Parathyroid adenoma (tissue), 2 donors: ENCODE results near the gene RHOV.

ENCODE experiments used
- H2AFZ ChIP-seq: fragments of 300-600 bp; sonication (generic); one replicate; pipeline ENCODE4 v1.7.0; 2017; ENCODE audit warnings: antibody characterized with exemption, mild to moderate bottlenecking
- H3K27ac ChIP-seq: fragments of 300-600 bp; sonication (generic); one replicate; pipeline ENCODE4 v1.7.0; 2017
- H3K27me3 ChIP-seq: fragments of 300-600 bp; sonication (generic); one replicate; pipeline ENCODE4 v1.7.0; 2017; ENCODE audit warnings: low read length; ENCODE audit not compliant: control insufficient read depth, insufficient read depth
- H3K36me3 ChIP-seq: fragments of 300-600 bp; sonication (generic); one replicate; pipeline ENCODE4 v1.7.0; 2017; ENCODE audit warnings: low read length; ENCODE audit not compliant: control insufficient read depth, insufficient read depth
- H3K4me1 ChIP-seq: fragments of 300-600 bp; sonication (generic); one replicate; pipeline ENCODE4 v1.7.0; 2017; ENCODE audit warnings: control low read depth
- H3K4me2 ChIP-seq: fragments of 300-600 bp; sonication (generic); one replicate; pipeline ENCODE4 v1.7.0; 2017; ENCODE audit warnings: low read length
- H3K4me3 ChIP-seq: fragments of 300-600 bp; sonication (generic); one replicate; pipeline ENCODE4 v1.7.0; 2017; ENCODE audit warnings: low read depth, low read length
- H3K79me2 ChIP-seq: fragments of 300-600 bp; sonication (generic); one replicate; pipeline ENCODE4 v1.7.0; 2017; ENCODE audit warnings: control low read depth
- H3K9ac ChIP-seq: fragments of 300-600 bp; sonication (generic); one replicate; pipeline ENCODE4 v1.7.0; 2017; ENCODE audit warnings: mild to moderate bottlenecking
- H3K9me3 ChIP-seq: fragments of 300-600 bp; sonication (generic); one replicate; pipeline ENCODE4 v1.7.0; 2017; ENCODE audit warnings: low read length; ENCODE audit not compliant: control insufficient read depth
- TF ChIP-seq, protein P1 (sequence below): fragments of 300-600 bp; sonication (generic); IDR thresholded peaks from one replicate; pipeline ENCODE4 v1.7.0; 2017; ENCODE audit warnings: antibody characterized with exemption, mild to moderate bottlenecking
- donor health status: primary hyperparathyroidism.

Gene RHOV

GRCh38 chr15:40838756-40839155, 35.3 kb downstream of the RHOV start:
- Histone ChIP-seq H3K4me1 (no peaks in the 10 kb centered on the region), H3K79me2 (peaks cover 2% of the 10 kb centered on the region), H3K27me3 (no peaks in the 10 kb centered on the region), H3K4me2 (no peak overlapping the region), H2AFZ (no peak overlapping the region), H3K9me3 (no peaks in the 10 kb centered on the region), H3K27ac (no peak overlapping the region), H3K4me3 (no peak overlapping the region), H3K9ac (no peak overlapping the region), H3K36me3 (no peaks in the 10 kb centered on the region)
- TF ChIP-seq, protein P1, sequence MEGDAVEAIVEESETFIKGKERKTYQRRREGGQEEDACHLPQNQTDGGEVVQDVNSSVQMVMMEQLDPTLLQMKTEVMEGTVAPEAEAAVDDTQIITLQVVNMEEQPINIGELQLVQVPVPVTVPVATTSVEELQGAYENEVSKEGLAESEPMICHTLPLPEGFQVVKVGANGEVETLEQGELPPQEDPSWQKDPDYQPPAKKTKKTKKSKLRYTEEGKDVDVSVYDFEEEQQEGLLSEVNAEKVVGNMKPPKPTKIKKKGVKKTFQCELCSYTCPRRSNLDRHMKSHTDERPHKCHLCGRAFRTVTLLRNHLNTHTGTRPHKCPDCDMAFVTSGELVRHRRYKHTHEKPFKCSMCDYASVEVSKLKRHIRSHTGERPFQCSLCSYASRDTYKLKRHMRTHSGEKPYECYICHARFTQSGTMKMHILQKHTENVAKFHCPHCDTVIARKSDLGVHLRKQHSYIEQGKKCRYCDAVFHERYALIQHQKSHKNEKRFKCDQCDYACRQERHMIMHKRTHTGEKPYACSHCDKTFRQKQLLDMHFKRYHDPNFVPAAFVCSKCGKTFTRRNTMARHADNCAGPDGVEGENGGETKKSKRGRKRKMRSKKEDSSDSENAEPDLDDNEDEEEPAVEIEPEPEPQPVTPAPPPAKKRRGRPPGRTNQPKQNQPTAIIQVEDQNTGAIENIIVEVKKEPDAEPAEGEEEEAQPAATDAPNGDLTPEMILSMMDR, result no peak

- no peak overlapping the region for H3K4me2 ChIP-seq
- H3K79me2 ChIP-seq, result no peaks in the 10 kb centered on the region
- no peak overlapping the region for H2AFZ ChIP-seq
- no peaks in the 10 kb centered on the region for H3K4me1 ChIP-seq
- no peaks in the 10 kb centered on the region for H3K9me3 ChIP-seq
- TF ChIP-seq, protein P1, result no peak
- H3K4me3 ChIP-seq, result no peak overlapping the region
- no peak overlapping the region for H3K27ac ChIP-seq
- no peaks in the 10 kb centered on the region for H3K27me3 ChIP-seq
- H3K36me3 ChIP-seq, result no peaks in the 10 kb centered on the region
- H3K9ac ChIP-seq, result no peak overlapping the region
Measured at GRCh38 chr15:40836020-40836419, 38.0 kb downstream of the RHOV start.

DNA sequence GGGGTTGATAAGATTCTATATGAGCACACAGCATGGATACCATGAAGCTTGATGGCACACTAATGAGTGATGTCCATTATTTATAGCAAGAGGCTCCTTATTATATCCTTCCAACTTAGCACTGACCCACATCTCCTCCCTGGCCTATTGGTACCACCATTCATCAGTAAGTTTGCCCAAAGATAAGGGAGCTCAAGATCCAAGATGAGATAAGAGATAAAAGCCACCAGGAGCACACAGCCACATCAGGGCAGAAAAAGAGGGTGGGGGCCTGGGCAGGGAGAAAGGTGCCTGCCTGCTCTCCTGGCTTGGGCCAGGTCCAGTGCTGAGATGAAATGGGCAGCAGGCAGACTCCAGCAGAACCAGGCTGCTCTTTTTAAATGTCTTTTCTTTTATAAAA, 41.1 kb downstream of the RHOV start:
- Histone ChIP-seq H3K79me2 (no peaks in the 10 kb centered on the region), H3K9ac (no peak overlapping the region), H3K27ac (peak overlapping the region; percentile 55), H3K27me3 (no peaks in the 10 kb centered on the region), H3K9me3 (no peaks in the 10 kb centered on the region), H3K4me3 (no peak overlapping the region), H2AFZ (no peak overlapping the region), H3K4me1 (no peaks in the 10 kb centered on the region), H3K36me3 (no peaks in the 10 kb centered on the region), H3K4me2 (no peak overlapping the region)
- TF ChIP-seq, protein P1, result no peak

DNA sequence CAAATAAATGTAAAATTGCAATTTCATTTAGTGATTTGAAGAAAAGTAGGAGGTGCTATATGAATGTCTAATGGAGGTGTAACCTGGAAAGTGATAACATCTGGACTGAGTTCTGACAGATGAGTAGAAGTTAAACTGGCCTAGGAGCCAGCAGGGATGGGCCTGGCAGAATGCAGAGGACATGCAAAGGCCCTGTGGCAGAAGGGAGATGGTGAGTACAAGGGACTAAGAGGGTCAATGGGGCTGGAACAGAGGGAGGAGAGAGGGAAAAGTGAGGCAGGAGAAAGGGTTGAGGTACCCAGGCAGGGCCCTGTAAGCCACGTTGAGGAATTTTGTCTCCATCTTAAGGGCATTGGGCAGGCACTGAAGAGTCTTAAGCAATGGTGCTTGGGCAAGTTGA, 42.2 kb downstream of the RHOV start:
- Histone ChIP-seq H3K4me1 (peaks cover under 1% of the 10 kb centered on the region), H3K79me2 (no peaks in the 10 kb centered on the region), H3K9ac (no peak overlapping the region), H3K27ac (no peak overlapping the region), H3K27me3 (no peaks in the 10 kb centered on the region), H3K4me2 (no peak overlapping the region), H3K4me3 (no peak overlapping the region), H3K9me3 (no peaks in the 10 kb centered on the region), H2AFZ (no peak overlapping the region), H3K36me3 (no peaks in the 10 kb centered on the region)
- TF ChIP-seq, protein P1, result no peak

DNA sequence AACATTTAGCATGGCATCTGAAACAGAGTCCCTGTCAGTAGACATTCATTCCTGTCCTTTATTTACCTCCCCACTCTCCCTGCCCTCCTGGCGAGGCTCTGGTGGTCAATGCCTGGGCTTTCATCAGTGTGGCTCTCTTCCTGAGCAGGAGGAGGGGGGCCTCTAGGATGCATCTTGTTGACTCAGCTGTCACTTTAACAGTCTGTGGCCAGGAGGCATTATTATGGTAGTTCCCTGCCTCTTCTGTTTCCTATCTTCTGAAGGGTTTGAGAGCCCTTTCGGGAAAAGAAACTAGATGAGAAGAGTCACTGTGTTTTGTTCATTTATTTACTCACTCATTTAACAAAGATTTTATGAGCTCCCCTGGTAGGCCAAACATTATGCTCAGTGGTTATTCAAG, 43.1 kb downstream of the RHOV start:
- no peaks in the 10 kb centered on the region for H3K27me3 ChIP-seq
- no peak overlapping the region for H3K4me2 ChIP-seq
- H3K9me3 ChIP-seq, result no peaks in the 10 kb centered on the region
- no peak overlapping the region for H3K4me3 ChIP-seq
- no peak overlapping the region for H3K27ac ChIP-seq
- H2AFZ ChIP-seq, result no peak overlapping the region
- peaks cover 9% of the 10 kb centered on the region for H3K4me1 ChIP-seq
- H3K79me2 ChIP-seq, result no peaks in the 10 kb centered on the region
- TF ChIP-seq, protein P1, result no peak
- no peaks in the 10 kb centered on the region for H3K36me3 ChIP-seq
- no peak overlapping the region for H3K9ac ChIP-seq
